ENCODE data around the gene NTM.

DNA sequence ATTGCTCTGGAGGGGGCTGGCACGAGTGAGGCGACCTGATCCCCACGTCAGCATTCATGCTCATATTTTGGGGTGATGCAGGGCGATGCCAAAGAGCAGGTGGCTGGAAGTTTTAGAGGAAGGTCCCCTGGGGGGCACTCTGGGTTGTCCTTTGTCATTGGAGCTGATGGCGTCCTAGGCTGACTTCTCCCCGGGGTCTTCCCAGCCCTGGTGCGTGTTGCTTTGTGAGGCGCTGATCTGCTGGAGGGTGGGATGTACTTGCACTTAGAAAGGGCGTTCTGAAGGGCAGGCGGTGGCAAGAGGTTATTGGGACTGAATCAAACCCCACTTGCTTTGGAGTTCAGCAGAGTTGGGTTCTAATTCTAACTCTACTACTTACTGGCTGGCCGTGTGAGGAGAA is 313.3 kb downstream of the NTM start:
- TF ChIP-seq, protein P1, sequence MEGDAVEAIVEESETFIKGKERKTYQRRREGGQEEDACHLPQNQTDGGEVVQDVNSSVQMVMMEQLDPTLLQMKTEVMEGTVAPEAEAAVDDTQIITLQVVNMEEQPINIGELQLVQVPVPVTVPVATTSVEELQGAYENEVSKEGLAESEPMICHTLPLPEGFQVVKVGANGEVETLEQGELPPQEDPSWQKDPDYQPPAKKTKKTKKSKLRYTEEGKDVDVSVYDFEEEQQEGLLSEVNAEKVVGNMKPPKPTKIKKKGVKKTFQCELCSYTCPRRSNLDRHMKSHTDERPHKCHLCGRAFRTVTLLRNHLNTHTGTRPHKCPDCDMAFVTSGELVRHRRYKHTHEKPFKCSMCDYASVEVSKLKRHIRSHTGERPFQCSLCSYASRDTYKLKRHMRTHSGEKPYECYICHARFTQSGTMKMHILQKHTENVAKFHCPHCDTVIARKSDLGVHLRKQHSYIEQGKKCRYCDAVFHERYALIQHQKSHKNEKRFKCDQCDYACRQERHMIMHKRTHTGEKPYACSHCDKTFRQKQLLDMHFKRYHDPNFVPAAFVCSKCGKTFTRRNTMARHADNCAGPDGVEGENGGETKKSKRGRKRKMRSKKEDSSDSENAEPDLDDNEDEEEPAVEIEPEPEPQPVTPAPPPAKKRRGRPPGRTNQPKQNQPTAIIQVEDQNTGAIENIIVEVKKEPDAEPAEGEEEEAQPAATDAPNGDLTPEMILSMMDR (IDR thresholded peaks at IDR 0.05; ENCODE audit: insufficient read depth, low read length) = no peak
- no peak for TF ChIP-seq POLR2AphosphoS5 (IDR thresholded peaks at IDR 0.05; ENCODE audit: low read depth)
- TF ChIP-seq, protein P2, sequence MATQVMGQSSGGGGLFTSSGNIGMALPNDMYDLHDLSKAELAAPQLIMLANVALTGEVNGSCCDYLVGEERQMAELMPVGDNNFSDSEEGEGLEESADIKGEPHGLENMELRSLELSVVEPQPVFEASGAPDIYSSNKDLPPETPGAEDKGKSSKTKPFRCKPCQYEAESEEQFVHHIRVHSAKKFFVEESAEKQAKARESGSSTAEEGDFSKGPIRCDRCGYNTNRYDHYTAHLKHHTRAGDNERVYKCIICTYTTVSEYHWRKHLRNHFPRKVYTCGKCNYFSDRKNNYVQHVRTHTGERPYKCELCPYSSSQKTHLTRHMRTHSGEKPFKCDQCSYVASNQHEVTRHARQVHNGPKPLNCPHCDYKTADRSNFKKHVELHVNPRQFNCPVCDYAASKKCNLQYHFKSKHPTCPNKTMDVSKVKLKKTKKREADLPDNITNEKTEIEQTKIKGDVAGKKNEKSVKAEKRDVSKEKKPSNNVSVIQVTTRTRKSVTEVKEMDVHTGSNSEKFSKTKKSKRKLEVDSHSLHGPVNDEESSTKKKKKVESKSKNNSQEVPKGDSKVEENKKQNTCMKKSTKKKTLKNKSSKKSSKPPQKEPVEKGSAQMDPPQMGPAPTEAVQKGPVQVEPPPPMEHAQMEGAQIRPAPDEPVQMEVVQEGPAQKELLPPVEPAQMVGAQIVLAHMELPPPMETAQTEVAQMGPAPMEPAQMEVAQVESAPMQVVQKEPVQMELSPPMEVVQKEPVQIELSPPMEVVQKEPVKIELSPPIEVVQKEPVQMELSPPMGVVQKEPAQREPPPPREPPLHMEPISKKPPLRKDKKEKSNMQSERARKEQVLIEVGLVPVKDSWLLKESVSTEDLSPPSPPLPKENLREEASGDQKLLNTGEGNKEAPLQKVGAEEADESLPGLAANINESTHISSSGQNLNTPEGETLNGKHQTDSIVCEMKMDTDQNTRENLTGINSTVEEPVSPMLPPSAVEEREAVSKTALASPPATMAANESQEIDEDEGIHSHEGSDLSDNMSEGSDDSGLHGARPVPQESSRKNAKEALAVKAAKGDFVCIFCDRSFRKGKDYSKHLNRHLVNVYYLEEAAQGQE (IDR thresholded peaks at IDR 0.05; ENCODE audit: insufficient replicate concordance, low read depth) = no peak
- TF ChIP-seq GABPA (IDR thresholded peaks at IDR 0.05; ENCODE audit: low read depth) = no peak
- no peak for TF ChIP-seq SPI1 (IDR thresholded peaks at IDR 0.05; ENCODE audit: borderline replicate concordance, low read depth)
